Endothelial cell of umbilical vein (primary cell): ENCODE measurements around the gene TGM3. TPM values are rescaled to one million over a fixed set of nuclear protein-coding genes. Genes with fewer than 3 reads are reported as not detected.

Source experiments
- BruUV-seq: library from RNA; stranded (reverse); fragments of 400-500 nt; replicated peaks from 2 replicates; lab custom pipeline; 2021; lab: Mats Ljungman, UMichigan
- CTCF ChIA-PET: fragments of 300-600, 350-600 bp; sonication (Branson Sonifier 250); formaldehyde crosslinking; loops from one replicate; lab custom pipeline; 2021; ENCODE audit warnings: antibody characterized with exemption, inconsistent platforms; lab: Charles Lee
- POLR2A ChIA-PET: fragments of 300-600, 350-600 bp; sonication (Branson Sonifier 250); formaldehyde crosslinking; loops from one replicate; lab custom pipeline; 2021; ENCODE audit warnings: antibody characterized with exemption, inconsistent platforms; lab: Charles Lee
- DNase-seq: peaks from one replicate; pipeline ENCODE4 v3.0.0-alpha.2; 2011; ENCODE audit warnings: low read depth, low spot score
- FAIRE-seq: peaks from 2 replicates; lab custom pipeline; 2011; peaks lifted over from hg19 to GRCh38; lab: Jason Lieb, UNC
- H2AFZ ChIP-seq: 2 replicates; pipeline ENCODE4 v1.6.0; 2012; ENCODE audit warnings: low read depth, low read length, control low read depth, inconsistent platforms
- H3K27ac ChIP-seq: 2 replicates; pipeline ENCODE4 v1.5.1; 2011; ENCODE audit warnings: low read depth, mild to moderate bottlenecking, control low read depth, low read length, moderate library complexity; ENCODE audit not compliant: insufficient read depth
- H3K27me3 ChIP-seq, 2 experiments: 2 replicates each; pipeline versions ENCODE4 v1.6.0 to v1.6.1; 2011; ENCODE audit warnings: low read length in 2 of 2, mixed read lengths in 1 of 2; ENCODE audit not compliant: control insufficient read depth in 2 of 2, insufficient read depth in 2 of 2
- H3K36me3 ChIP-seq, 2 experiments: 2 replicates in 1 of 2; 3 replicates in 1 of 2; pipeline ENCODE4 v1.5.1; 2011; ENCODE audit warnings: low read length in 2 of 2, mild to moderate bottlenecking in 1 of 2, moderate library complexity in 1 of 2; ENCODE audit not compliant: control insufficient read depth in 2 of 2, insufficient read depth in 2 of 2; ENCODE audit errors: extremely low read depth in 1 of 2
- H3K4me1 ChIP-seq: 3 replicates; pipeline ENCODE4 v1.5.1; 2011; ENCODE audit warnings: mild to moderate bottlenecking, low read length; ENCODE audit not compliant: control insufficient read depth, insufficient read depth; ENCODE audit errors: extremely low read depth
- H3K4me2 ChIP-seq: 2 replicates; pipeline ENCODE4 v1.6.1; 2011; ENCODE audit warnings: low read length, control low read depth, mixed read lengths; ENCODE audit not compliant: insufficient read depth
- H3K4me3 ChIP-seq, 3 experiments: fragments of 200-600 bp in 1 of 3; sonication (generic), shearing (Covaris generic) in 1 of 3; replicated peaks in 1 of 3; 2 replicates each; pipeline ENCODE4 v1.5.1; 2011 to 2016; ENCODE audit warnings: control low read depth in 3 of 3, low read length in 3 of 3, mild to moderate bottlenecking in 2 of 3, inconsistent platforms in 1 of 3, low read depth in 1 of 3, moderate library complexity in 1 of 3; ENCODE audit not compliant: insufficient read depth in 1 of 3
- H3K79me2 ChIP-seq: 2 replicates; pipeline ENCODE4 v1.6.0; 2012; ENCODE audit warnings: low read length, inconsistent platforms; ENCODE audit not compliant: control insufficient read depth, insufficient read depth
- H3K9ac ChIP-seq: replicated peaks from 2 replicates; pipeline ENCODE3; 2011; ENCODE audit warnings: low read length, control low read depth; ENCODE audit not compliant: insufficient read depth; ENCODE audit errors: extremely low read depth
- H3K9me1 ChIP-seq: replicated peaks from 3 replicates; pipeline ENCODE4 v1.6.0; 2011; ENCODE audit warnings: mild to moderate bottlenecking, low read length; ENCODE audit not compliant: control insufficient read depth, insufficient read depth; ENCODE audit errors: extremely low read depth
- H3K9me3 ChIP-seq: replicated peaks from 2 replicates; pipeline ENCODE4 v1.5.1; 2012; ENCODE audit warnings: low read length, inconsistent platforms; ENCODE audit not compliant: control insufficient read depth, insufficient read depth
- H4K20me1 ChIP-seq: replicated peaks from 2 replicates; pipeline ENCODE3; 2011; ENCODE audit warnings: mild to moderate bottlenecking, low read length; ENCODE audit not compliant: control insufficient read depth, insufficient read depth; ENCODE audit errors: extremely low read depth
- EZH2 ChIP-seq: IDR thresholded peaks from 2 replicates; pipeline ENCODE4 v1.6.1; 2012; ENCODE audit warnings: borderline replicate concordance, low read depth, mild to moderate bottlenecking, moderate library complexity, low read length, inconsistent platforms; ENCODE audit not compliant: severe bottlenecking
- FOS ChIP-seq: IDR thresholded peaks from 2 replicates; pipeline ENCODE4 v1.6.1; 2011; ENCODE audit warnings: mild to moderate bottlenecking, low read length, moderate library complexity, borderline replicate concordance; ENCODE audit not compliant: insufficient read depth
- GATA2 ChIP-seq: IDR thresholded peaks from 2 replicates; pipeline ENCODE4 v1.7.0; 2011; ENCODE audit warnings: low read depth, mild to moderate bottlenecking, moderate library complexity, mixed read lengths, low read length; ENCODE audit not compliant: insufficient read length, insufficient read depth
- JUN ChIP-seq: IDR thresholded peaks from 2 replicates; pipeline ENCODE4 v1.6.1; 2011; ENCODE audit warnings: borderline replicate concordance, low read depth; ENCODE audit not compliant: insufficient read length, insufficient read depth
- MAX ChIP-seq: IDR thresholded peaks from 2 replicates; pipeline ENCODE4 v1.6.1; 2011; ENCODE audit not compliant: insufficient read depth, insufficient read length
- MYC ChIP-seq: IDR thresholded peaks from one replicate; pipeline ENCODE4 v1.6.1; 2011; ENCODE audit warnings: mild to moderate bottlenecking, low read depth, low read length
- POLR2A ChIP-seq: IDR thresholded peaks from 2 replicates; pipeline ENCODE4 v1.6.1; 2012; ENCODE audit warnings: low read depth, mild to moderate bottlenecking, control low read depth, low read length
- POLR2AphosphoS5 ChIP-seq: IDR thresholded peaks from 2 replicates; pipeline ENCODE4 v1.6.1; 2012; ENCODE audit warnings: low read depth, mild to moderate bottlenecking, control low read depth, low read length, moderate library complexity; ENCODE audit not compliant: insufficient read depth
- dilution Hi-C: fragments of 300-500 bp; cut with MboI; formaldehyde crosslinking; loops from one replicate; pipeline ENCODE4 v1.15.0; 2019; ENCODE audit warnings: low sequenced_read_pairs; ENCODE audit not compliant: extremely low pct_ligation_motif_present
- intact Hi-C: fragments of 100-400 bp; cut with micrococcal nuclease; formaldehyde crosslinking; loops from one replicate; pipeline ENCODE4 v1.10.0; 2022
- polyA plus RNA-seq, 4 experiments: library from polyadenylated mRNA; depleted of rRNA in 3 of 4; stranded (reverse) in 3 of 4; unstranded in 1 of 4; fragments of >200 nt; gene quantifications; 2 replicates each; pipeline versions ENCODE4 v1.2.1 to v1.2.3, GENCODE V29; 2011 to 2012; ENCODE audit warnings: missing spikeins in 1 of 4
- total RNA-seq: library from RNA; stranded (reverse); gene quantifications from 2 replicates; pipeline ENCODE4 v1.2.3, GENCODE V29; 2021
- TF ChIP-seq, protein P1 (sequence below), 2 donors: IDR thresholded peaks; 1 replicate in 1 of 2; 2 replicates in 1 of 2; pipeline ENCODE4 v1.5.1; 2011; ENCODE audit warnings: low read length in 2 of 2, mild to moderate bottlenecking in 2 of 2, moderate library complexity in 2 of 2, control low read depth in 1 of 2, inconsistent platforms in 1 of 2, low read depth in 1 of 2; ENCODE audit not compliant: insufficient read depth in 1 of 2; ENCODE audit errors: extremely low read depth in 1 of 2

Gene TGM3
- total and polyA plus RNA-seq, 2 donors (not counting 3 experiments of a cell fraction or from before 2014, with no cell fraction given): not detected

GRCh38 chr20:2358006-2358405, 62.2 kb downstream of the TGM3 start:
- dilution Hi-C loops: no loop called here
- H2AFZ ChIP-seq: no peak overlapping the region
- ChIA-PET POLR2A (no interaction called here), CTCF (no interaction called here)
- no peak overlapping the region for H3K4me2 ChIP-seq
- H3K79me2 ChIP-seq: no peaks in the 10 kb centered on the region
- H3K4me1 ChIP-seq: no peaks in the 10 kb centered on the region
- TF ChIP-seq POLR2A (no peak), EZH2 (no peak), MAX (no peak), MYC (no peak), FOS (no peak), GATA2 (no peak), JUN (no peak), POLR2AphosphoS5 (no peak)
- TF ChIP-seq, protein P1, sequence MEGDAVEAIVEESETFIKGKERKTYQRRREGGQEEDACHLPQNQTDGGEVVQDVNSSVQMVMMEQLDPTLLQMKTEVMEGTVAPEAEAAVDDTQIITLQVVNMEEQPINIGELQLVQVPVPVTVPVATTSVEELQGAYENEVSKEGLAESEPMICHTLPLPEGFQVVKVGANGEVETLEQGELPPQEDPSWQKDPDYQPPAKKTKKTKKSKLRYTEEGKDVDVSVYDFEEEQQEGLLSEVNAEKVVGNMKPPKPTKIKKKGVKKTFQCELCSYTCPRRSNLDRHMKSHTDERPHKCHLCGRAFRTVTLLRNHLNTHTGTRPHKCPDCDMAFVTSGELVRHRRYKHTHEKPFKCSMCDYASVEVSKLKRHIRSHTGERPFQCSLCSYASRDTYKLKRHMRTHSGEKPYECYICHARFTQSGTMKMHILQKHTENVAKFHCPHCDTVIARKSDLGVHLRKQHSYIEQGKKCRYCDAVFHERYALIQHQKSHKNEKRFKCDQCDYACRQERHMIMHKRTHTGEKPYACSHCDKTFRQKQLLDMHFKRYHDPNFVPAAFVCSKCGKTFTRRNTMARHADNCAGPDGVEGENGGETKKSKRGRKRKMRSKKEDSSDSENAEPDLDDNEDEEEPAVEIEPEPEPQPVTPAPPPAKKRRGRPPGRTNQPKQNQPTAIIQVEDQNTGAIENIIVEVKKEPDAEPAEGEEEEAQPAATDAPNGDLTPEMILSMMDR (IDR thresholded peaks at IDR 0.05; ENCODE audit: extremely low read depth in 1 of 2, insufficient read depth in 1 of 2, low read depth in 1 of 2, low read length in 2 of 2): no peak
- no peaks in the 10 kb centered on the region for H4K20me1 ChIP-seq
- H3K9ac ChIP-seq: no peak overlapping the region
- BruUV-seq: no TSS peak
- no peaks in the 10 kb centered on the region for H3K9me1 ChIP-seq
- intact Hi-C loops: no loop called here
- no peak overlapping the region for H3K4me3 ChIP-seq
- no peaks in the 10 kb centered on the region for H3K36me3 ChIP-seq
- peaks cover 10 to 27% of the 10 kb centered on the region in 2 experiments for H3K27me3 ChIP-seq
- FAIRE-seq (no peak), DNase-seq (no peak)
- H3K9me3 ChIP-seq: no peaks in the 10 kb centered on the region
- H3K27ac ChIP-seq: no peak overlapping the region
